AG10803 (cell line): ENCODE data around the gene AFM.

Source experiments
- DNase-seq: peaks from one replicate; pipeline ENCODE4 v3.0.0; 2010; ENCODE audit warnings: low read depth
- H3K4me3 ChIP-seq: 2 replicates; pipeline ENCODE4 v1.5.1; 2011; ENCODE audit warnings: mild to moderate bottlenecking, low read length, control low read depth
- TF ChIP-seq, protein P1 (sequence below): conservative IDR thresholded peaks from 2 replicates; pipeline ENCODE4 v1.5.1; 2011; ENCODE audit warnings: mild to moderate bottlenecking, low read length, control low read depth, inconsistent platforms

The AFM gene

GRCh38 chr4:73525611-73526010 is 44.1 kb downstream of the AFM start:
- DNase-seq, result no peak
- TF ChIP-seq, protein P1, sequence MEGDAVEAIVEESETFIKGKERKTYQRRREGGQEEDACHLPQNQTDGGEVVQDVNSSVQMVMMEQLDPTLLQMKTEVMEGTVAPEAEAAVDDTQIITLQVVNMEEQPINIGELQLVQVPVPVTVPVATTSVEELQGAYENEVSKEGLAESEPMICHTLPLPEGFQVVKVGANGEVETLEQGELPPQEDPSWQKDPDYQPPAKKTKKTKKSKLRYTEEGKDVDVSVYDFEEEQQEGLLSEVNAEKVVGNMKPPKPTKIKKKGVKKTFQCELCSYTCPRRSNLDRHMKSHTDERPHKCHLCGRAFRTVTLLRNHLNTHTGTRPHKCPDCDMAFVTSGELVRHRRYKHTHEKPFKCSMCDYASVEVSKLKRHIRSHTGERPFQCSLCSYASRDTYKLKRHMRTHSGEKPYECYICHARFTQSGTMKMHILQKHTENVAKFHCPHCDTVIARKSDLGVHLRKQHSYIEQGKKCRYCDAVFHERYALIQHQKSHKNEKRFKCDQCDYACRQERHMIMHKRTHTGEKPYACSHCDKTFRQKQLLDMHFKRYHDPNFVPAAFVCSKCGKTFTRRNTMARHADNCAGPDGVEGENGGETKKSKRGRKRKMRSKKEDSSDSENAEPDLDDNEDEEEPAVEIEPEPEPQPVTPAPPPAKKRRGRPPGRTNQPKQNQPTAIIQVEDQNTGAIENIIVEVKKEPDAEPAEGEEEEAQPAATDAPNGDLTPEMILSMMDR, result no peak

DNA sequence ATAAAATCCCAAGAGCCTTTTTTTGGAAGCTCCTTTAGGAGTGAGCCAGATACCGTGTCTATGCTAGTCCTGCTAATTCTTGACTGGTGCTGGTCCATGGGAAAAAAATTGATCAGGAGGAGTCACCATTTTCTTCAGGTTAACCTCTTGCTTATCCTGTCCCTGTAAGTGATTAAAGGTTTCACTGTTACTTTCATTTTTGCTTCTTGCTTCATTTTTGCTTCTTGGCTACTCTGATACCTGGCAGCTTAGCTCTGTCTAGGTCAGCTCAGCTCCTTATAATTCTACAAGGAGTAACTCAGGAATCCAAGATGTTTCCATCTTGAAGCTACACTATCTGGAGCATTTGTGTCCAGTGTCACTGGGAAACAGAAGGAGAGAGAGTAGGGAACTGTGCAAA is 45.7 kb downstream of the AFM start:
- H3K4me3 ChIP-seq, result no peak overlapping the region
- DNase-seq, result no peak
- TF ChIP-seq, protein P1, result no peak

More at GRCh38 chr4:73525611-73526010, 44.1 kb downstream of the AFM start:
- H3K4me3 ChIP-seq, result no peak overlapping the region

- DNase-seq, result no peak
- no peak overlapping the region for H3K4me3 ChIP-seq
- TF ChIP-seq, protein P1, result no peak
Measured at GRCh38 chr4:73528171-73528570, 46.6 kb downstream of the AFM start.

DNA sequence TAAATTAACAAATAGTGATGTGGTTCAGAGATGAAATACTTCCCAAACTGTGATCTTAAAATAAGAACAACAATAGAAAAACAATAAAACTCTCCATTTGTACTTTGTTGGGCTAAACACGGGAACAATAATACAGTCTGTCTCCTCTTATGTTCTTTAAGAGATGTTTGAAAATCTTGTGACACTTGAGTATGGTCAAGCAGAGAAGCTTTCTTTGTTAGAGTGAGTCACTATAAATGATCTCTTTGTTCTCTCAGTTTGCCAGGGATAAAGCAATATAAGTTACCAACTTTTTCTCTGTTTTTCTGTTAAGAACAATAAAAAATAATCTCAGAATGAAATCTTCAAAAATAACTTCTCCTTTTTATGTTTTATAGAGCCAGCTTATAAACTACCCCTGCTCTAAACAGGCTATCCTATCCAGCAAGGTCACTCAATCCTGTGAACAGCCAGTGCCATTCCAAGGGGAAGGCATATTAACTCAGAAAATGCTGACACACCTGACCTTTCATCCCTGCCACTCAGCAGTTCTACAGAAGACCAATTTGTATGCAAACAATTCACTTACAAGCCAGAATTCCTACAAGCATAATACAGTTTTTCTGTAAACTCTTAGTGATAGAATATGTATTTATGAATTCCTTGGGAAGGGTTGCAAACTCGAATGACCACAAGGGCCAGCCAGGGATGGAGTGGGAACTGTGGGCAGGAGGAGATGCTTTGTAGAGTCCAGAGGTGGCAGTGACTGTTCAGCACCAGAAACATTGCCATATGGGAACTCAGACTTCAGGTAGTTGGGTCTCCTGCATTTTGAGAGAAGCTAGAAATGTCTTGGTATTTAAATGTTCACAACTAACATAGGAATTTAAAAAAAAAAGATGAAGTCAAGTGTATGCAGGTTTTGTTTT is 52.2 kb downstream of the AFM start:
- no peak overlapping the region for H3K4me3 ChIP-seq
- DNase-seq, result no peak

GRCh38 chr4:73538162-73538561 is 56.6 kb downstream of the AFM start:
- TF ChIP-seq, protein P1, result no peak
- no peak for DNase-seq
- no peak overlapping the region for H3K4me3 ChIP-seq

More for the DNA sequence above, 52.2 kb downstream of the AFM start:
- TF ChIP-seq, protein P1, result no peak

DNA sequence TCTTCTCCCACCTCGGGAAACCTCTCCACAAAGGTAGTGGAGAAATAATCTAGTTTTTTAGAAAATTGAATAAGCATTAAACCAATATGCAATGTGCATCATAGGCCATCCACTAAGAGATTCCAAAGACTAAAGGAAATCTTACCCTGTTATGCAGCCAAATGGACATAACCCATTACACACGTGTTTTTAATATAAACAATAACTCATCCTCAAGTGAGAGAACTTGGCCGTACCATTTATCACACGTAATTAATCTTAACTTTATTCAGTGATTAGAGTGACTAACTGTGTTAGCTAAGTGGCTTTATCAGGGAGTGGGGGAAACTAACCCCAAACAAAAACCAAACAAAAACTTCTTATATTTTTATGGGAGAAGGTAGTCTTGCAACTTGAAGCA is 57.8 kb downstream of the AFM start:
- TF ChIP-seq, protein P1, result no peak
- peak; percentile 4 for DNase-seq
- H3K4me3 ChIP-seq, result no peak overlapping the region

- no peak for DNase-seq
- no peak overlapping the region for H3K4me3 ChIP-seq
- TF ChIP-seq, protein P1, result no peak
Measured at GRCh38 chr4:73540826-73541225, 59.3 kb downstream of the AFM start.
